Stimulated activated CD4-positive, alpha-beta T cell treated with anti-CD3 and anti-CD28 coated beads, Interleukin-4, amount 100 ng/mL, for 1 hour (primary cell): Measurements from ENCODE around the gene RPP40.
"Not testable (repeated sequence)": the region's sequence is repeated elsewhere in the genome, so short reads cannot be mapped to it uniquely, and the experiment has no call there.

Experiments
- DNase-seq: peaks from one replicate; pipeline ENCODE4 v3.0.0-alpha.2; 2020

The RPP40 gene

GRCh38 chr6:5014072-5014561 is 10.3 kb upstream of the RPP40 start:
- no peak for DNase-seq

- no peak for DNase-seq
Measured at GRCh38 chr6:5012519-5012918, 8.7 kb upstream of the RPP40 start.

GRCh38 chr6:5011346-5011745 is 7.5 kb upstream of the RPP40 start:
- no peak for DNase-seq

GRCh38 chr6:5007531-5007930 is 3.7 kb upstream of the RPP40 start:
- no peak for DNase-seq

- DNase-seq, result no peak
Measured at GRCh38 chr6:5006222-5006621, 2.4 kb upstream of the RPP40 start.

- not testable (repeated sequence) for DNase-seq
Measured at GRCh38 chr6:5005038-5005433, 1.2 kb upstream of the RPP40 start.

- no peak for DNase-seq
Measured at GRCh38 chr6:5004373-5005037, 668 bp upstream of the RPP40 start.

GRCh38 chr6:4999586-4999985 is 4.3 kb downstream of the RPP40 start:
- no peak for DNase-seq

GRCh38 chr6:4997862-4998261 is 6.0 kb downstream of the RPP40 start:
- DNase-seq, result no peak

- no peak for DNase-seq
Measured at GRCh38 chr6:4994741-4995140, 9.1 kb downstream of the RPP40 start.

GRCh38 chr6:4987432-4987831 is 16.4 kb downstream of the RPP40 start:
- no peak for DNase-seq

- no peak for DNase-seq
Measured at GRCh38 chr6:4986999-4987398, 16.8 kb downstream of the RPP40 start.

- DNase-seq, result no peak
Measured at GRCh38 chr6:4983322-4983721, 20.5 kb downstream of the RPP40 start.

- DNase-seq, result no peak
Measured at GRCh38 chr6:4981761-4982160, 22.1 kb downstream of the RPP40 start.

- no peak for DNase-seq
Measured at GRCh38 chr6:4979426-4979825, 24.4 kb downstream of the RPP40 start.

- no peak for DNase-seq
Measured at GRCh38 chr6:4977468-4977867, 26.4 kb downstream of the RPP40 start.

- DNase-seq, result no peak
Measured at GRCh38 chr6:4975506-4975905, 28.3 kb downstream of the RPP40 start.

GRCh38 chr6:4974962-4975361 is 28.9 kb downstream of the RPP40 start:
- DNase-seq, result no peak

- DNase-seq, result no peak
Measured at GRCh38 chr6:4973982-4974745, 29.7 kb downstream of the RPP40 start.

- no peak for DNase-seq
Measured at GRCh38 chr6:4973415-4973814, 30.4 kb downstream of the RPP40 start.

- DNase-seq, result no peak
Measured at GRCh38 chr6:4972438-4972837, 31.4 kb downstream of the RPP40 start.

GRCh38 chr6:4971851-4972250 is 32.0 kb downstream of the RPP40 start:
- DNase-seq, result no peak

- DNase-seq, result no peak
Measured at GRCh38 chr6:4970739-4971395, 33.0 kb downstream of the RPP40 start.
